ENCODE data around the gene SIRT6.
"Not testable (repeated sequence)": the region's sequence is repeated elsewhere in the genome, so short reads cannot be mapped to it uniquely, and the experiment has no call there.

The SIRT6 gene

DNA sequence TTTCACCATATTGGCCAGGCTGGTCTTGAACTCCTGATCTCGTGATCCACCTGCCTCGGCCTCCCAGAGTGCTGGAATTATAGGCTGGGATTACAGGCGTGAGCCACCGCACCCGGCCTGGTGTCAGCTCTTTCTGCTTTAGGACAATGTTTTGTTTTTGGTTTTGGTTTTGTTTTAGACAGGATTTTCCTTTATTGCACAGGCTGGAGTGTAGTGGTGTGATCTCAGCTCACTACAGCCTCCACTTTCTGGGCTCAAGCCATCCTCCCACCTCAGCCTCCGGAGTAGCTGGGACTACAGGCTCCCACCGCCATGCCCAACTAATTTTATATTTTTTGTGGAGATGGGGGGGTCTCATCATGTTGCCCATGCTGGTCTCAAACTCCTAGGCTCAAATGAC, 53.3 kb downstream of the SIRT6 start:
- not testable (repeated sequence) for DNase-seq

DNA sequence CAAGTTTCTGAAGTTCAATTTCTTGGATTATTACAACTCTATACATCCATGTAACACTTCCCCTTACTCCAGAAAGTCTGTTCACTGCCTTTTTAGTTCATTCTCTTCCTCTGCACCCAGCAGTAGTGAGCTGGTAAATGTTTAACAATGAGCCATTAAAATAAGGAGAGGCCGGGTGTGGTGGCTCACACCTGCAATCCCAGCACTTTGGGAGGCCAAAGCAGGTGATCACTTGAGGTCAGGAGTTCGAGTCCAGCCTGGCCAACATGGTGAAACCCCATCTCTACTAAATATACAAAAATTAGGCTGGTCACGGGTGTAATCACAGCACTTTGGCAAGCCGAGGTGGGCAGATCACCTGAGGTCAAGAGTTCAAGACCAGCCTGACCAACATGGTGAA, 55.0 kb downstream of the SIRT6 start:
- not testable (repeated sequence) for DNase-seq

DNA sequence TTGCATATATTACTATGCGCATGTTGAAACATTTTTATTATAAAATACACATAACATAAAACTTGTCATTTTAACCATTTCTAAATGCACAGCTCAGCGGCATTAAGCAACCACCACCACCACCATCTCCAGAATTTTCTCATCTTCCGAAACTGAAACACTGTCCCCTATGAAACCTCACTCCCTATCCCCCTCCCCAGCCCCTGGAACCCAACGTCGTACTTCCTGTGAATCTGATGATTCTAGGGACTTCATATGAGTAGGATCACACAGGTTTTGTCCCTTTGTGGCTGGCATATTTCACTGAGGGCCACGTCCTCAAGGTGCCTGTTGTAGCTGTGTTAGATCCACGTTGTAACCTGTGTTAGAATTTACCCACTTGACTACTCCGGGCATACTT, 57.7 kb downstream of the SIRT6 start:
- DNase-seq: no peak

All from NCI-H226 (cell line).